ENCODE data around the gene CACHD1. TPM values are rescaled to one million over a fixed set of nuclear protein-coding genes. Genes with fewer than 3 reads are reported as not detected.
"Not testable (repeated sequence)": the region's sequence is repeated elsewhere in the genome, so short reads cannot be mapped to it uniquely, and the experiment has no call there.

CACHD1 gene
- polyA plus RNA-seq, 4 donors: 0.81 to 12.5 (median 2.3) TPM

DNA sequence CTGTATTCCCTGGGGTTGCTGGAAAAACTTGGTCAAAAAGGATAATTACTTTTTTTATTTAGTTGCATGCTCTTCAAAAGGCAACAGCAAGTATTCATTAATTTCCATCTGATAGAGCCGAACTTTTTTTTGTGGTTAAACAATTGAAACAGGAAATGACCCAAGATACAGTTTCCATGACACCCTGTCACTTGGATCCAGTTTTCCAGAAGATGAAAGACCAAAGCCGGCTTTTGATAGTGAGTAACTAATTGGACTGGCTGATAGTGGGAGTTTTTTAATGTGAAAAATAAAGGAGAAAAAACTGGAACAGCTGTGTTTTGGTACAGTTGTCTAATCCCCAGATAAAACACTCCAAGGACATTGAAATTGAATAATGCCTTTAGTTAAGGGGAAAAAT, 33.0 kb downstream of the CACHD1 start:
- Histone ChIP-seq H3K4me1 (ENCODE audit: control insufficient read depth in 3 of 3, insufficient read depth in 2 of 3, low read depth in 1 of 3, low read length in 2 of 3) (peaks cover 3 to 14% (median 4%) of the 10 kb centered on the region in 3 donors), H3K36me3 (ENCODE audit: control insufficient read depth in 3 of 3, insufficient read depth in 2 of 3, low read depth in 1 of 3, low read length in 3 of 3) (no peaks in the 10 kb centered on the region), H3K27ac (ENCODE audit: low read depth in 1 of 3, low read length in 2 of 3) (no peak overlapping the region), H3K4me3 (ENCODE audit: low read depth in 1 of 3, low read length in 3 of 3) (no peak overlapping the region), H3K9me3 (ENCODE audit: control insufficient read depth in 2 of 2, insufficient read depth in 1 of 2, low read depth in 1 of 2, low read length in 1 of 2) (no peaks in the 10 kb centered on the region), H3K27me3 (ENCODE audit: control insufficient read depth in 3 of 3, insufficient read depth in 3 of 3, low read length in 3 of 3) (no peaks in the 10 kb centered on the region)
- DNase-seq (peak; percentile 34 to 42), FAIRE-seq (no peak)
- WGBS, 3 donors: 6 to 21% (median 19%) methylated on average over 2 of the region's 2 CpGs

- H3K9me3 ChIP-seq (ENCODE audit: control insufficient read depth in 2 of 2, insufficient read depth in 1 of 2, low read depth in 1 of 2, low read length in 1 of 2): no peaks in the 10 kb centered on the region
- DNase-seq: peak; percentile 68 to 69
- H3K4me3 ChIP-seq (ENCODE audit: low read depth in 1 of 3, low read length in 3 of 3): peak overlapping the region; percentile 34 to 54 (median 42)
- H3K4me1 ChIP-seq (ENCODE audit: control insufficient read depth in 3 of 3, insufficient read depth in 2 of 3, low read depth in 1 of 3, low read length in 2 of 3): peaks cover 3 to 14% (median 4%) of the 10 kb centered on the region in 3 donors
- H3K27ac ChIP-seq (ENCODE audit: low read depth in 1 of 3, low read length in 2 of 3): peak overlapping the region; percentile 67 to 89 (median 78)
- no peak for FAIRE-seq
- H3K36me3 ChIP-seq (ENCODE audit: control insufficient read depth in 3 of 3, insufficient read depth in 2 of 3, low read depth in 1 of 3, low read length in 3 of 3): no peaks in the 10 kb centered on the region
- H3K27me3 ChIP-seq (ENCODE audit: control insufficient read depth in 3 of 3, insufficient read depth in 3 of 3, low read length in 3 of 3): no peaks in the 10 kb centered on the region
- 1 to 6% (median 3%) methylated on average over 17 to 48 of the region's 51 CpGs for WGBS, 3 donors
Observed at GRCh38 chr1:64505232-64505943, 35.5 kb downstream of the CACHD1 start.

DNA sequence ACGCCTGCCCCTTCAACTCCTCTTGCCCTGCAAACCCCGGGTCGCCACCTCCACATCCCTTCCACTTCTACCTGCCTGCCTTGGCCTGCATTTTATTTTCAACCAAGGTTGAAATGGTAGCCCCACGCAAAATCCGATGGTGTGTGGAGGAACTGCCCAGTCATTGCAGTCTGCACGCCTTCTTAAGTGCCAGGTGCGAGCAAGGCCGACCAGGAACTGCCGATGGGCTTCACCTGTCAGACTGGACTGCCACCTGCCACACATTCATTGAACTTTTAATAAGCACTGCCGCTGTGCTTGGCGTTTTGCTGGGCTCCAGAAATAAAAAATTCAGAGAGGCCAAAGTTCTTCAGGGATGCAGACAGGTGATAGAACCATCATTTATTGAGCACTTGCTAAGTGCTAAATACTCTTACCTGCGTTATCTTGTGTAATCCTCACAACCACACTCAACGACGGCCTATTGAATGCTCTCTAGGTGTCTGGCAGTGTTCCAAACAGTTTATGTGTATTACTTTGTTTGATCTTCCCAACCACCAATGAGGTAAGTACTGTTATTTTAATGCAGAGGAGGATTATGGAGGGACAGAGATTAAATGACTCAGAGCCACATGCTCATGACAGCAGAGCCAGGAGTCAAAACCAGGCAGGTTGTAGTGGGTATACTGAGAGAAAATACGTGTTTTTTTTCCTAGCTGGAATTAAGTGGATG, 36.2 kb downstream of the CACHD1 start:
- Histone ChIP-seq H3K36me3 (ENCODE audit: control insufficient read depth in 3 of 3, insufficient read depth in 2 of 3, low read depth in 1 of 3, low read length in 3 of 3) (no peaks in the 10 kb centered on the region), H3K27me3 (ENCODE audit: control insufficient read depth in 3 of 3, insufficient read depth in 3 of 3, low read length in 3 of 3) (no peaks in the 10 kb centered on the region), H3K4me3 (ENCODE audit: low read depth in 1 of 3, low read length in 3 of 3) (peak overlapping the region; percentile 34 to 54 (median 42)), H3K9me3 (ENCODE audit: control insufficient read depth in 2 of 2, insufficient read depth in 1 of 2, low read depth in 1 of 2, low read length in 1 of 2) (no peaks in the 10 kb centered on the region), H3K27ac (ENCODE audit: low read depth in 1 of 3, low read length in 2 of 3) (peak overlapping the region; percentile 63 to 89 (median 78)), H3K4me1 (ENCODE audit: control insufficient read depth in 3 of 3, insufficient read depth in 2 of 3, low read depth in 1 of 3, low read length in 2 of 3) (peaks cover 3 to 18% (median 4%) of the 10 kb centered on the region in 3 donors)
- no peak for FAIRE-seq
- DNase-seq: peak; percentile 82 to 95
- WGBS, 3 donors: 7 to 35% (median 18%) methylated on average over 14 to 15 of the region's 15 CpGs

- WGBS, 3 donors: 83 to 90% (median 87%) methylated on average over 2 of the region's 2 CpGs
- DNase-seq: no peak
- Histone ChIP-seq H3K27ac (ENCODE audit: low read depth in 1 of 3, low read length in 2 of 3) (no peak overlapping the region), H3K4me1 (ENCODE audit: control insufficient read depth in 3 of 3, insufficient read depth in 2 of 3, low read depth in 1 of 3, low read length in 2 of 3) (peaks cover 2 to 31% (median 6%) of the 10 kb centered on the region in 3 donors), H3K36me3 (ENCODE audit: control insufficient read depth in 3 of 3, insufficient read depth in 2 of 3, low read depth in 1 of 3, low read length in 3 of 3) (no peaks in the 10 kb centered on the region), H3K27me3 (ENCODE audit: control insufficient read depth in 3 of 3, insufficient read depth in 3 of 3, low read length in 3 of 3) (no peaks in the 10 kb centered on the region), H3K9me3 (ENCODE audit: control insufficient read depth in 2 of 2, insufficient read depth in 1 of 2, low read depth in 1 of 2, low read length in 1 of 2) (no peaks in the 10 kb centered on the region), H3K4me3 (ENCODE audit: low read depth in 1 of 3, low read length in 3 of 3) (no peak overlapping the region)
- FAIRE-seq: no peak
Observed at GRCh38 chr1:64508629-64509028, 38.7 kb downstream of the CACHD1 start.

DNA sequence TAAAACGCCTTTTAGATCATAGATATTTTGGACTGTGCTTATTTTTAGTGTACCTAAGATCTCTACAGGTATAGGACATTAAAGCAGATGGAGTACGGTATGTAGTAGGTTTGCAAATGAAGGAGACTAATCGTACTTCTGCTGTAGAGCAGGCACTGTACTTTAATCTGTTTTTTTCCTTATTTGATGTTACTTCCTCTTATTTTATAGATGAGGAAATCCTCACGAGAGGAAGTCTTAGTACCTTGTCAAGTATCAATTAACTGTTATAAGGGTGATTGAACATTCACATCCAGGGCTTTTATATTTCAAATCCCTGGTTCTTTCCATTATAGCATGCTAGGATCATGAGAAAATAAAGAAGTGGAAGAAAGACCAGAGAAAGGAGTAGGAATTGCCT, 41.1 kb downstream of the CACHD1 start:
- H3K4me3 ChIP-seq (ENCODE audit: low read depth in 1 of 3, low read length in 3 of 3): no peak overlapping the region
- no peaks in the 10 kb centered on the region for H3K9me3 ChIP-seq (ENCODE audit: control insufficient read depth in 2 of 2, insufficient read depth in 1 of 2, low read depth in 1 of 2, low read length in 1 of 2)
- peaks cover 5 to 36% (median 5%) of the 10 kb centered on the region in 3 donors for H3K4me1 ChIP-seq (ENCODE audit: control insufficient read depth in 3 of 3, insufficient read depth in 2 of 3, low read depth in 1 of 3, low read length in 2 of 3)
- H3K27me3 ChIP-seq (ENCODE audit: control insufficient read depth in 3 of 3, insufficient read depth in 3 of 3, low read length in 3 of 3): no peaks in the 10 kb centered on the region
- H3K27ac ChIP-seq (ENCODE audit: low read depth in 1 of 3, low read length in 2 of 3): no peak overlapping the region
- DNase-seq (no peak), FAIRE-seq (no peak)
- H3K36me3 ChIP-seq (ENCODE audit: control insufficient read depth in 3 of 3, insufficient read depth in 2 of 3, low read depth in 1 of 3, low read length in 3 of 3): no peaks in the 10 kb centered on the region
- 48 to 59% (median 49%) methylated on average over 4 of the region's 4 CpGs for WGBS, 3 donors

DNA sequence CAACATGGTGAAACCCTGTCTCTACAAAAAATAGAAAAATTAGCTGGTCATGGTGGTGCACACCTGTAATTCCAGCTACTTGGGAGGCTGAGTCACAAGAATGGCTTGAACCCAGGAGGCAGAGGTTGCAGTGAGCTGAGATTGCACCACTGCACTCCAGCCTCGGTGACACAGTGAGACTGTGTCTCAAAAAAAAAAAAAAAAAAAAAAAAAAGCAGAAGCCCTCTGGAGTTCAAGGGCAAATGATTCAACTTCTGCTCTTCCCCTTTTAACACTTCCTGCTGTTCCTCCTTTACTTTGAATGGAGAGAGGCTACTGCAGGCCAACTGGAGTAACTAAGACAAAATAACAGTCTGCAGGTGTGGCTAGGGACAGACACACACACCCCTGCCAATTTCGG, 42.3 kb downstream of the CACHD1 start:
- peak in 1 of 2 donors; percentile 67 for DNase-seq
- H3K4me3 ChIP-seq (ENCODE audit: low read depth in 1 of 3, low read length in 3 of 3); H3K36me3 ChIP-seq (ENCODE audit: control insufficient read depth in 3 of 3, insufficient read depth in 2 of 3, low read depth in 1 of 3, low read length in 3 of 3); H3K27me3 ChIP-seq (ENCODE audit: control insufficient read depth in 3 of 3, insufficient read depth in 3 of 3, low read length in 3 of 3); FAIRE-seq; H3K9me3 ChIP-seq (ENCODE audit: control insufficient read depth in 2 of 2, insufficient read depth in 1 of 2, low read depth in 1 of 2, low read length in 1 of 2): not testable (repeated sequence)
- Histone ChIP-seq H3K4me1 (ENCODE audit: control insufficient read depth in 3 of 3, insufficient read depth in 2 of 3, low read depth in 1 of 3, low read length in 2 of 3) (peaks cover 5 to 24% (median 5%) of the 10 kb centered on the region in 3 donors), H3K27ac (ENCODE audit: low read depth in 1 of 3, low read length in 2 of 3) (peak overlapping the region in 1 of 3 donors; percentile 48)
- 7 to 40% (median 23%) methylated on average over 2 of the region's 2 CpGs for WGBS, 3 donors

DNA sequence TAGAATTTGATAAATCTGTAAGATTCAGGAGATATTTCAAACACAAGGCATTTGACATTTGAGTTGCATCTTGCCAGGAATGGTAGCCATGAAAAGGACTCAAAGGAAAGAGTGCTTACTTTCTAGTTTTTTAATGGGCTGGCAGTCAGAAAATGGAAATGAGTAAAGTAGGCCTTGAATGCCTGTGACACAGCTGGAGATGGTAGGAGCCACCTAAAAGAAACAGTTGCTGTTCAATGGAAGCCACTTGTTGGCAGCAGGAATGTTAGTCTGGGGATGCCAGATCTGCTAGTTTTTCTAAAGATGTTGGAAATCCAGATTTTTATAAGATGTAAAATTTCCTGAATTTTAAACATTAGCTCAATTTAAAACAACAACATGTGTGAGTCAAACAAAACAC, 43.6 kb downstream of the CACHD1 start:
- no peak for FAIRE-seq
- Histone ChIP-seq H3K36me3 (ENCODE audit: control insufficient read depth in 3 of 3, insufficient read depth in 2 of 3, low read depth in 1 of 3, low read length in 3 of 3) (no peaks in the 10 kb centered on the region), H3K27me3 (ENCODE audit: control insufficient read depth in 3 of 3, insufficient read depth in 3 of 3, low read length in 3 of 3) (no peaks in the 10 kb centered on the region), H3K27ac (ENCODE audit: low read depth in 1 of 3, low read length in 2 of 3) (peak overlapping the region in 1 of 3 donors; percentile 76), H3K9me3 (ENCODE audit: control insufficient read depth in 2 of 2, insufficient read depth in 1 of 2, low read depth in 1 of 2, low read length in 1 of 2) (no peaks in the 10 kb centered on the region), H3K4me3 (ENCODE audit: low read depth in 1 of 3, low read length in 3 of 3) (no peak overlapping the region), H3K4me1 (ENCODE audit: control insufficient read depth in 3 of 3, insufficient read depth in 2 of 3, low read depth in 1 of 3, low read length in 2 of 3) (peaks cover 5 to 24% (median 5%) of the 10 kb centered on the region in 3 donors)
- DNase-seq: no peak

- Histone ChIP-seq H3K4me3 (ENCODE audit: low read depth in 1 of 3, low read length in 3 of 3) (no peak overlapping the region), H3K36me3 (ENCODE audit: control insufficient read depth in 3 of 3, insufficient read depth in 2 of 3, low read depth in 1 of 3, low read length in 3 of 3) (no peaks in the 10 kb centered on the region), H3K4me1 (ENCODE audit: control insufficient read depth in 3 of 3, insufficient read depth in 2 of 3, low read depth in 1 of 3, low read length in 2 of 3) (peaks cover 5 to 24% (median 5%) of the 10 kb centered on the region in 3 donors), H3K27me3 (ENCODE audit: control insufficient read depth in 3 of 3, insufficient read depth in 3 of 3, low read length in 3 of 3) (no peaks in the 10 kb centered on the region), H3K27ac (ENCODE audit: low read depth in 1 of 3, low read length in 2 of 3) (peak overlapping the region; percentile 32 to 76 (median 71)), H3K9me3 (ENCODE audit: control insufficient read depth in 2 of 2, insufficient read depth in 1 of 2, low read depth in 1 of 2, low read length in 1 of 2) (no peaks in the 10 kb centered on the region)
- DNase-seq (peak; percentile 81 to 94), FAIRE-seq (peak; percentile 61)
- WGBS, 3 donors: 8 to 20% (median 9%) methylated on average over 1 of the region's 1 CpG
Observed at GRCh38 chr1:64514197-64514765, 44.4 kb downstream of the CACHD1 start.

Measured in small intestine (tissue), 7 donors.